Neuron (in vitro differentiated cells): Measurements from ENCODE around the gene COMTD1.
"Not testable (repeated sequence)": the region's sequence is repeated elsewhere in the genome, so short reads cannot be mapped to it uniquely, and the experiment has no call there.

Experiments
- H2AFZ ChIP-seq: one replicate; pipeline ENCODE4 v1.6.1; 2013; ENCODE audit warnings: low read depth, mild to moderate bottlenecking, inconsistent platforms, low read length, moderate library complexity
- H3K27me3 ChIP-seq: one replicate; pipeline ENCODE4 v1.6.1; 2013; ENCODE audit warnings: low read length; ENCODE audit not compliant: insufficient read depth
- H3K36me3 ChIP-seq: one replicate; pipeline ENCODE4 v1.6.1; 2013; ENCODE audit warnings: low read length; ENCODE audit not compliant: insufficient read depth
- H3K4me1 ChIP-seq: one replicate; pipeline ENCODE4 v1.6.1; 2013; ENCODE audit warnings: low read length; ENCODE audit not compliant: insufficient read depth
- H3K4me3 ChIP-seq: 2 replicates; pipeline ENCODE4 v1.5.1; 2013; ENCODE audit warnings: mild to moderate bottlenecking, low read length, moderate library complexity
- H3K9me3 ChIP-seq: one replicate; pipeline ENCODE4 v1.6.1; 2013; ENCODE audit warnings: low read length

COMTD1 gene

DNA sequence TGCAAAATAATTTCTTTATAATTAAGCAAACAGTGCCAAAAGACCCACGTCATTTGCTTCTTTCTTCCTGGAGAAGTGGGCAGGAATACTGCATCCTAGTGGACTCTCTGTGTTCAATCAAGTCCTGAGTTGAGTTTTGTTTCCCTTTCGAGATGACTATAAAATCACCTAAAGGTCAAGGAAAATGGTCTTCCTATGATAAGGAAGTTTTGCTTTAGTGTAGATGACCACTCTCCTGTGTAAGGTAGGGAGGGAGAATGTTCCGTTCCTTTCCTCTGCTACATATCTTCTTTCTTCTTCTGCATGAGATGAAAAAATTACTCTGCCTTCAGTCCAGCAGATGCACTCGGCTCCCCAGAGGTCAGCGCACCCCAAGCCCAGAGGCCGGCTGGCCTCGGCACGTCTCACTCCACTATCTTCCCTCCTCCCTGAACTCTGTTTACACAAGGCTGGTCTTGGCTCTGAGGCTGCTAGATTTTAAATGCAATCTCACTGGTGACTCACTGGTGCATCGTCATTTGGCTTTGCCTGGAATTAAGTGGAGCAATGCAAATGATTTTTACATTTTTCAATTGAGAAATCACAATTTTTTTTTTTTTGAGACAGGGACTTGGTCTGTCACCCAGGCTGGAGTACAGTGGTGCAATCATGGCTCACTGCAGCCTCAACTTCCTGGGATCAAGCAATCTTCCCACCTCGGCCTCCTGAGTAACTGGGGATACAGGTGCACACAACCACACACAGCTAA is 43.8 kb downstream of the COMTD1 start:
- Histone ChIP-seq H3K9me3 (no peaks in the 10 kb centered on the region), H3K4me1 (no peaks in the 10 kb centered on the region), H3K36me3 (no peaks in the 10 kb centered on the region), H2AFZ (no peak overlapping the region), H3K27me3 (no peaks in the 10 kb centered on the region), H3K4me3 (no peak overlapping the region)

- Histone ChIP-seq H3K36me3 (no peaks in the 10 kb centered on the region), H3K27me3 (no peaks in the 10 kb centered on the region), H3K4me1 (no peaks in the 10 kb centered on the region)
Measured at GRCh38 chr10:75189266-75190096, 46.3 kb downstream of the COMTD1 start.

GRCh38 chr10:75188522-75188921 is 47.2 kb downstream of the COMTD1 start:
- not testable (repeated sequence) for H3K36me3 ChIP-seq, H3K4me3 ChIP-seq, H3K4me1 ChIP-seq

More at GRCh38 chr10:75189266-75190096, 46.3 kb downstream of the COMTD1 start:
- Histone ChIP-seq H3K4me3 (no peak overlapping the region), H3K9me3 (no peaks in the 10 kb centered on the region), H2AFZ (no peak overlapping the region)

GRCh38 chr10:75187961-75188426 is 47.8 kb downstream of the COMTD1 start:
- Histone ChIP-seq H3K36me3 (no peaks in the 10 kb centered on the region), H3K4me1 (no peaks in the 10 kb centered on the region)

More at GRCh38 chr10:75188522-75188921, 47.2 kb downstream of the COMTD1 start:
- not testable (repeated sequence) for H2AFZ ChIP-seq, H3K27me3 ChIP-seq, H3K9me3 ChIP-seq

GRCh38 chr10:75186310-75186709 is 49.4 kb downstream of the COMTD1 start:
- no peak overlapping the region for H2AFZ ChIP-seq
- no peaks in the 10 kb centered on the region for H3K4me1 ChIP-seq
- H3K36me3 ChIP-seq, result no peaks in the 10 kb centered on the region
- no peak overlapping the region for H3K4me3 ChIP-seq
- no peaks in the 10 kb centered on the region for H3K9me3 ChIP-seq
- H3K27me3 ChIP-seq, result no peaks in the 10 kb centered on the region

More at GRCh38 chr10:75187961-75188426, 47.8 kb downstream of the COMTD1 start:
- Histone ChIP-seq H2AFZ (no peak overlapping the region), H3K27me3 (no peaks in the 10 kb centered on the region), H3K9me3 (no peaks in the 10 kb centered on the region), H3K4me3 (no peak overlapping the region)
